KOPT-K1 (cell line): Measurements from ENCODE around the gene RSPH1.

Experiments
- H3K27ac ChIP-seq: fragments of 200-600 bp; sonication (generic); 2 replicates; pipeline ENCODE4 v1.5.1; 2016; ENCODE audit warnings: antibody characterized with exemption, mild to moderate bottlenecking, low read depth, low read length; ENCODE audit not compliant: poor library complexity, severe bottlenecking
- H3K36me3 ChIP-seq: fragments of 200-600 bp; sonication (generic); 2 replicates; pipeline ENCODE4 v1.5.1; 2017; ENCODE audit warnings: antibody characterized with exemption, mild to moderate bottlenecking, low read length, moderate library complexity; ENCODE audit not compliant: insufficient read depth
- H3K9me3 ChIP-seq: fragments of 200-600 bp; sonication (generic); 2 replicates; pipeline ENCODE4 v1.5.1; 2017; ENCODE audit warnings: antibody characterized with exemption, low read length, mild to moderate bottlenecking; ENCODE audit not compliant: insufficient read depth, poor library complexity, severe bottlenecking

Gene RSPH1

DNA sequence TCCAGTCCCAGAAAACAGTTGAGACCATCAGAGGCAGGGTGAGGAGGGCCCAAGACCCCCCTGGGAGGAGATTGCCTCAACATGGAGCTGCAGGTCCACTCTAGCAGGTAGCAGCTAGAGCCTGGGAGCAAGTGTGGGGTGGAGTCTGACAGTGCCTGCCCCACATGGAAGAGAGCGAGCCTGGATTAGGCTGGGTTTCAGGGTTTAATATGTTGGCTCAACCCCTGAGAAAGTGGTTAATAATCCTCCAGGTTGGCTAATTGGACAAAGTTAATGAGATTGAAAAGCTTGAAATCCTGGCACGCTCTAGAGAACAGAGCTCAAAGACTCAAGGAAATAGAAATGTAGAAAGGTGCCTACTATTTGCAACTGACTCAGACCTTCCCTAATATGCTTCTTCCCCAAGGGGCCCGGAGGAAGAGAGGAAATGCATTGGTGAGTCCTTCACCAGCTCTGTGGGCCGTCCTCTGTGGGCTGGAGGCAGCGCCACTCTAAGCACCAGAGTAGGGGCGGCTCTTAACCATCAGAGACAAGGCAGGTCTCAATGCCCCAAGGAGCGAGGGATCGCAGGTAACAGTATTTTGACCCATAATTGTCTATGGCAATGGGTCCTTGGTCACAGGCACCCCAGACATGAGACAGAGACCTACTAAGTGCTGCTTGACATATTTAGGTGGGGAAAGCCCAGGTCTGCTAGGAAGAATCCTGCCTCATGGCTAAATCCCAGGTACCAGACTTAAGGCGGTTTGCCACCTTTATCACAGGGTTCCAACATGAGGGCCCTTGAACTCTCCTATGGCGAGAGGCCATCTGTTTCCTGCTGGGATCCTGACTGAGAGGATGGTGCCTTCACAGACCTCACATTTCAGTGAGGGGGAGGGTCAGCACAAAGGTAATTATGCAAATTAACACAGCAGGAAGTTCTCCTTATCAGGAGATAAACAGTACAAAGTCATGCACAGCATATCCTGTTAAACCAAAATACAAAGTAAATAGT lies 33.8 kb downstream of the RSPH1 start:
- peak overlapping the region; percentile 84 for H3K27ac ChIP-seq
- no peaks in the 10 kb centered on the region for H3K36me3 ChIP-seq
- H3K9me3 ChIP-seq = peaks cover 6% of the 10 kb centered on the region

DNA sequence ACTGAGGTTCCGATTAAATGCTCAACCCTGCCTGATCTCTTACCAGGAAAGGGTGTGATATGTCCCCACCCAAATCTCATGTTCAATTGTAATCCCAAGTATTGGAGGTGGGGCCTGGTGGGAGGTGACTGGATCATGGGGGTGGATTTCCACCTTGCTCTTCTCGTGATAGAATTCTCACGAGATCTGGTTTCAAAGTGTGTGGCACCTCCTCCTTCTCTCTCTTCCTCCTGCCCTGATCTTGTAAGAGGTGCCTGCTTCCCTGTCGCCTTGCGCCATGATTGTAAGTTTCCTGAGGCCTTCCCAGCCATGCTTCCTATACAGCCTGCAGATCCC lies 34.9 kb downstream of the RSPH1 start:
- H3K36me3 ChIP-seq = no peaks in the 10 kb centered on the region
- H3K27ac ChIP-seq = peak overlapping the region; percentile 84
- peaks cover 6% of the 10 kb centered on the region for H3K9me3 ChIP-seq

DNA sequence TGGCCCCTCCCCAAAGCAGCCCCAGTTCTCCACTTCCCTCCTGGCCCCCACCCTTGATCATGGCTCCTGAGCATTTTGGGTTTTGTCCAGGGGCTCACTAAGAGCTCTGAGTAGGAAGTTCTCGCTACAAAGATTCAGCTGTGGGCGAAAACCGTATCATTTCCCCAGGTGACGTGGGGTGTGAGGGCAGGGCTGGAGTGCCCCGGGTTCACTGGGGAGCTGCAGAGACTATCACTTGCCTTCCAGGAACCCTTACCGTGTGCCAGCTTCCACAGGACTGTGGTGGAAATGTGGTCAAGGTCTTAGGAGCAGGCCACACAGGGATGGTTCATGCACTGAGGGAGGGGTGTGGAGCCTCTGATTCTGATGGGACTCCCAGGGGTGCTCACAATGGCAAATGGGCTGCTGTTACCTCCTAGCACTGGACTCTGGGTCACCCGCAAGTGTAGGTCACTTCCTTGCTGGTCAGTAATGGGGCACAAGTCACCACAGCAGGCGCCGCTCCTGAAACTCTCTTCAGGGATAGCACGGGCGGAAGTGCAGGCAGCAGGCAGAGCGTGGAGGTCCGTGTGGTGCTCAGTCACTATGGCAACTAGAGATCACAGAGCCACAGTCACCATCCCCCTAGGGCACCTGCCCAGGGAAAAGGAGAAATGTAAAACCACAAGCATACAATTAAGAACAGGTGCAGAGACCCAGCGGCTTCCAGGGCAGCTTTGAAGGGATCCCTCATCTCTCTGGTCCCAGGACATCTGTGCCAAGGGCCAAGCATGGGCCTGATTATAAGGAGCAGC lies 35.4 kb downstream of the RSPH1 start:
- Histone ChIP-seq H3K36me3 (no peaks in the 10 kb centered on the region), H3K9me3 (peaks cover 6% of the 10 kb centered on the region), H3K27ac (peak overlapping the region; percentile 84)

DNA sequence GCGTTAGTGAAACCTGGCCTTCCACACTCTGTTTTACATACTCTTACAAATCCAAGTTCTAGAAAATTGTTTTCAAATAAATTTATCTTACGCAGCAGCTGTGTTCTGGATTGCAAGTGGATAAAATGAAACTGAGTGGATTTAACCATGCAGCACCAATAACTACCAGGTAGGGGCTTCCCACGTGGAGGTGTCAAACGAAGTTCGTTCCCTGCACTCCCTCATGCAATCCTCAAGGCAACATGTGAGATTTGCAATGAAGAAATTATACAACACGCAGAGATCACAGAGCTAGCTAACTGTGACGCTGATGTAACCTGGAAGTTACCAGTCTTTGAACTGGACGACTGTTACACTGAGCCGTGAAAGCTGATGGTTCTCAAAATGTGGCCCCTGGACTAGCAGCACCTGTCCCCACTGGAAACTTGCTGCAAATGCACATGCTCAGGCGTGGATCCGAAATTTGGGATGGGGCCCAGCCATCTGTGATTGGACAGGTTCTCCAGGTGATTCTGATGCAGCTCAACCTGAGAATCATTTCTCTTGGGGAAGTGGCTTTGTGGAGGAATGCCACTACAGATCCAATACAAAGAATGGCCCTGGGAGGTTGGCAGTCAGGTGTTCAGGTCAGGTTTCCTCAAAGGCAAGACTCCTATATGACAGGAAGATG lies 36.3 kb downstream of the RSPH1 start:
- Histone ChIP-seq H3K27ac (peak overlapping the region; percentile 84), H3K9me3 (peaks cover 6% of the 10 kb centered on the region), H3K36me3 (no peaks in the 10 kb centered on the region)

DNA sequence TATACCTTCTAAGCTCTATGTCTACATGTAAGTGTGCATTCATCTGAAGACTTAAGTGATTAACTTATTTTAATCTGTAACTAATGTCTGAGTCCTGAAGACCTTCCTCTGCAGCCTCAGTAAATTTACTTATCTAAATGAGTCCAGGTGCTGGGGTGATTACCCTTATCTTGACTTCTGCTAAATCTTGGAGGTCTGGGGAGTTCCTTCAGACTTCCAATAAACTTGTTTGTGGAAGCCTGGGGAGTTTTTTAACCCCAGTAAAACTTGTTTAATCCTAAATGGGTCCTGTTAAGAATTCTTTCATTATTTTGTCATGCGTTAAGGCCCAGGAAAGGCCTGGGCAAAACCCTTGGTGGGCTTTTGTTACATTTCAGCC lies 37.0 kb downstream of the RSPH1 start:
- H3K36me3 ChIP-seq = no peaks in the 10 kb centered on the region
- H3K27ac ChIP-seq = no peak overlapping the region
- H3K9me3 ChIP-seq = peaks cover 6% of the 10 kb centered on the region

DNA sequence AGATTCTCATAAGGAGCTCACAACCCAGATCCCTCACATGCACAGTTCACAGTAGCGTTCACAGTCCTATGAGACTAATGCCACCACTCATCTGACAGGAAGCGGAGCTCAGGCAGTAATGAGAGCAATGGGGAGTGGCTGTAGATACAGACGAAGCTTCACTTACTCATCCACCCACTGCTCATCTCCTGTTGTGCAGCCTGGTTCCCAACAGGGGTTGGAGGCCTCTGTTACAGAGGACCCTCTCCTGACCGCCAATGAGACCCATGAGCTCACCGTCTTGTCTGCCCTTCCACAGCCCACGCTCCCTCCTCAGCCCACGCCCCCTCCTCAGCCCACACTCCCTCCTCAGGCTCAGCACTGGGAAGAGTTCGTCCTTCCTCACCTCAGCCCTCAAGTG lies 39.6 kb downstream of the RSPH1 start:
- H3K36me3 ChIP-seq = no peaks in the 10 kb centered on the region
- H3K27ac ChIP-seq = peak overlapping the region; percentile 56
- peaks cover 6% of the 10 kb centered on the region for H3K9me3 ChIP-seq

DNA sequence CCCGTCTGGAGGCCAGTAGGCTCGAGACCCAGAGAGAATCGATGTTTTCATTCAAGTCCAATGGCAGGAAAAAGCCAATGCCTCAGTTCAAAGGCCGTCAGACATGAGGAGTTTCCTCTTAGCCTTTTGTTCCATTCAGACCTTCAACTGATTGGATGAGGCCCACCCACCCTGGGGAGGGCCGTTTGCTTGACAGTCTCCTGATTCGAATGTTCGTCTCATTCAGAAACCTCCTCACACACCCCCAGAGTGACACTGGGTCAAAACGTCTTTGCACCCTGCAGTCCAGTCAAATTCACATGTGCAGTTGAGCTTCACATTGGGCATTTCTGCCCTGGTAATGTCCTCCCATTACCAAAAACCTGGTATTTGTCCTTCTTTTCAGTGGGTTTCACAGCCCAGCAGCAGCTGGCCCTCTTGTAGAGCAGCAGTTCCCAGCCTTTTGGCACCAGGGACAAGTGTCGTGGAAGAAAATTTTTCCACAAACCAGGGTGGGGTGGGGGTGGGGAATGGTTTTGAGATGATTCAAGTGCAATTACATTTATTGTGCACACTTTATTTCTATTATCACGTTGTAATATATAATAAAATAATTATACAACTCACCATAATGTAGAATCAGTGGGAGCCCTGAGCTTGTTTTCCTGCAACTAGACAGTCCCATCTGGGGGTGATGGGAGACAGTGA lies 40.1 kb downstream of the RSPH1 start:
- Histone ChIP-seq H3K9me3 (peaks cover 6% of the 10 kb centered on the region), H3K27ac (peak overlapping the region; percentile 56), H3K36me3 (no peaks in the 10 kb centered on the region)

DNA sequence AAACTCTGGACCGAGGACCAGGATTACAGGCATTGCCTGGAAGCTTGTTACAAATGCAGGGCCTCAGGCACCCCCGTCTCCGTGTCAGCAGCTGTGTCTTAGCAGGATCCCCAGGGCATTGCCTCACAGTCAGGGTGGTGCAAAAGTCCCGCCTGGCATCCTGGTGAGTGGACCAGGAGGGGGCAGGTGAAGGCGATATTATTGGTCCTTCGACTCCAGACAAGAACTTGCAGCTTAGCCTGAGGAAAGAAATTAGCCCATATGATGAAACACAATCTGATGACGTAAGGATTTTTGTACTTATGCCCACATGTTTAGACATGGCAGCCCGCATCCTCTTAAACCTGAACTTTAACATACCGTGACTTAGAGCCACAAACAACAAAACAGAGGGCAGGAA lies 40.8 kb downstream of the RSPH1 start:
- no peak overlapping the region for H3K27ac ChIP-seq
- peaks cover 6% of the 10 kb centered on the region for H3K9me3 ChIP-seq
- H3K36me3 ChIP-seq = no peaks in the 10 kb centered on the region

DNA sequence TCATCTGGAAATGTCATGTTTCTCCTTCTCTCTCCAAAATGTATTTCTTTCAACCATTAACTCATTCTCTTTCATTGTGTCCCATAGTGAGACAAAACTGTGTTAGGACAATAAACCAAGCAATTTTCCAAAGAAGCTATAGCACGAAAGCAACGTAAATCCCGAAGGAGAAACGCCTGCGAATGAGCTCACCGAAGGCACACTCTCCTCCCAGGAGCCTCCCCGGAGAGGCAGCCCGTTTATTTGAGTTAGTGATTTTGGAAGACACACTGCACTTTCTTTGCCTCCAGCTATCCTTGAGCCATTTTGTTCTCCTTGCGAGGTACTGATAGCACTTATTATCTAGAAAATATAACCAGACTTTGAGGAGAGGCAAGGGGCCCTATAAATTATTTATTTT lies 41.2 kb downstream of the RSPH1 start:
- Histone ChIP-seq H3K27ac (no peak overlapping the region), H3K36me3 (no peaks in the 10 kb centered on the region), H3K9me3 (peaks cover 6% of the 10 kb centered on the region)

DNA sequence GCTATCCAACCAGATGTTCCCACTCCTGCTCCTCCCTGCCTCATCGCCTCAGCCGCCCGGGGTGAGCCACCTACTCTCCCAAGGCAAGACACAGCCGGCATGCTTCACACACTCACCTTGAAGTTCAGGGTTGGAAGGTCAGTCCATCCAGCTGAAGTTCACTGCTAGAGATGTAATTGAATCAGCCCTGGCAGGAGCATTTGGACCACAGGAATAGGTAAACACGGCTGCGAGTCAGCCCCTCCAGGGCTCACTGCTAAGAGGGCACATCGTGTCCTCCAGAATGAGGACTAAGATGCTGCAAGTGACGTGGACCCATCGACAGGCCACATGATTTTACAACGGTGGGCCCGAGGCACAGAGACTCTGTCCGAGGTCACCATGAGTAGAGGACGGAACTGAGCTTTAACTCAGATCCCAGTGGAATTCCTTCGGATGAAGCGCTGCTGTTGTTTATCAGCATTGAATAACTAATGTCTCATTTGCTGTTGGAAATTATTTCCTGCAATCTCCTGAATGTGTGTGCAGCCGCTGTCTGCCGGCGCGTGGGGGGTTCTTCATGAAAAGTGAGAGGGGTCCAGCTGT lies 41.9 kb downstream of the RSPH1 start:
- Histone ChIP-seq H3K9me3 (peaks cover 6% of the 10 kb centered on the region), H3K27ac (peak overlapping the region; percentile 56), H3K36me3 (no peaks in the 10 kb centered on the region)

DNA sequence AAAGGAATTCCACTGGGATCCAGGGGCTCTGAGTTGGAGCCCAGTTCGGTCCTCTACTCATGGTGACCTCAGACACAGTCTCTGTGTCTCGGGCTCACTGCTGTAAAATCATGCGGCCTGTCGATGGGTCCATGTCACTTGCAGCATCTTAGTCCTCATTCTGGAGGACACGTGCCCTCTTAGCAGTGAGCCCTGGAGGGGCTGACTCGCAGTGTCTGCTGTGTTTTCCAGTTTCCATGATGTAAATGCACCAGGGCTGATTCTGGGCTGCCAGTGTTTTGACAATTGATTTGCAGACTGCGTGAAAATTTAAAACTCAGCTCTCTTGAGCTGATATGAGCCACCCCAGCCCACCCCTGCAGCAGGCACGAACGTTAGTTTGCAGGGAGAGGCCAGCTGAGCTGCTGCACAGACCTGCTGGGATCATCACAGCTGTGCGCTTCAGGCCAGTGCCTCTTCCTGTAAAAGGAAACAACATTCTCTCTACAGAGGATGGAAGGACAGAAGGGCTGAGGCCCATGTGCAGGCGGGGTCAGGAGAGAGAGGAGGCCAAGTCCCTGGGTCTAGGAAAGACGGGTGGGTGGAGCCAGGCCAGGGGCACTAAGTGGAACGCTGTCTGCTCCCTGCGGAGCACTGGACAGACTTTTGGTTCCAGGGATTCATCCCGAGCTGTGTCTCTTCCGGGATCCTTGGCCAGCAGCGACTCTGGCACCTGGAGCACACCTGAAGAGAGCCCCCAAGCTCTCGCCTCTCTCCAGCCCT lies 42.6 kb downstream of the RSPH1 start:
- Histone ChIP-seq H3K9me3 (peaks cover 1% of the 10 kb centered on the region), H3K36me3 (no peaks in the 10 kb centered on the region), H3K27ac (peak overlapping the region; percentile 56)

DNA sequence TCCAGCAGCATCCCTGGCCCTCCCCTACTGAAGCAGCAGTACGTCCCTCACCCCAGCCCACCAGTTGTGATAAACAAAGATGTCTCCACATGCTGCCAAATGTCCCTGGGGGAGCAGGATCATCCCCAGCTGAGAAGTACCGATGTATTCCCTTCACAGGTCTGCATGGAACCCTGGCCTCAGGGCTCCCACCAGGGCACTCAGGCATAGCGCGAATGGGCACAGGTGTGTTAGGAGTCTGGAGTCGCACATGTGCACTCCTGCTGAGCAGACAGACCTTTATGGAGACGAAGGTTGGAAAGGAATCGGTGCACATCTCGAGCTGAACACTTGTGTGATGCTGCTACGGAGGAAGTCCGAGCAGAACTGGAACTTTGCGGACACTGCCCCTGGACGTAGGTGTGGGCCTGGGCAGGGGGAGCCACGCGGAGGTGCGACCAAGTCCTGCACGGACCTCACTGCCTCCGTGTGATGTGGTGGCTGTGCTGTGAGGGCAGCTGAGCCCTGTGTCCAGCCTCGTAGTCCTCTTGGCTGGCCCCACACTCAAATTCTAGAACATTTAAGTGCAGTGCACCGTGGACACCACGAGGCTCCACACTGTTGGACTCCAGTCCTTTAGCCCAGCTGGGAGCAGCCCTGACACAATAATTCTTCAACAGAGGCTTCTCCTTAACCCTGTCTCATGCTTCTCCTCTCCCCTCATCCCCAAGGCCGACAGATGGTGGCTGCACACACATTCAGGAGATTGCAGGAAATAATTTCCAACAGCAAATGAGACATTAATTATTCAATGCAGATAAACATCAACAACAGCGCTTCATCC lies 43.4 kb downstream of the RSPH1 start:
- Histone ChIP-seq H3K36me3 (peaks cover 6% of the 10 kb centered on the region), H3K27ac (peak overlapping the region; percentile 56)

DNA sequence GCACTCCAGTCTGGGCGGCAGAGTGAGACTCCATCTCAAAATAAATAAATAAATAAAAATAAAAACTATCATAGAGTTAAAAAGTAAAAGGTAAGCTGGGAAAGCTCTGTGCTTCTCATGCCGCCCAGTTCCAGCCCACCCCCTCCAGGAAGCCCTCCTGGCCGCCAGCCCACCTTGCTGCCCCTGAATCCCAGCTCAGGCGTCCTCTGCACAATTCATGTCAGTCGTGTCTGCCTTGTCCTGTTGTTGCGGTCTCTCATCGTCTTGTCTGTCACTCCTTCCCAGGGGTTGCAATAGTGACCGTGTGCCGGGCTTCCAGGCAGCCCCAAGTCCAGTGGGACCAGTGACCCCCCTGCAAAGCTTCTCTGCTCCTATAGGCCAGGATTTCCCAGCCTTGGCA lies 44.1 kb downstream of the RSPH1 start:
- Histone ChIP-seq H3K9me3 (no peaks in the 10 kb centered on the region), H3K27ac (peak overlapping the region; percentile 56), H3K36me3 (peaks cover 12% of the 10 kb centered on the region)

More for the DNA sequence above, 43.4 kb downstream of the RSPH1 start:
- H3K9me3 ChIP-seq = no peaks in the 10 kb centered on the region
